SK-N-SH (cell line): ENCODE data around the gene ANKS1B.

Source experiments
- CHD2 ChIP-seq: fragments of 150-350 bp; IDR thresholded peaks from 2 replicates; pipeline ENCODE4 v1.6.1; 2018; ENCODE audit warnings: low read length; ENCODE audit not compliant: partially characterized antibody
- CTCF ChIP-seq: fragments of 200-600 bp; sonication (generic); IDR thresholded peaks from 2 replicates; pipeline ENCODE4 v1.6.1; 2017; ENCODE audit warnings: antibody characterized with exemption, mild to moderate bottlenecking, moderate library complexity
- ELF1 ChIP-seq: IDR thresholded peaks from 2 replicates; pipeline ENCODE4 v1.4.0; 2012
- EP300 ChIP-seq, 2 experiments: IDR thresholded peaks; 2 replicates each; pipeline versions ENCODE4 v1.4.0 to v1.6.1; 2012; ENCODE audit warnings: borderline replicate concordance in 1 of 2, low read depth in 1 of 2, low read length in 1 of 2
- EZH2phosphoT487 ChIP-seq: fragments of 200-600 bp; sonication (generic); IDR thresholded peaks from 2 replicates; pipeline ENCODE4 v1.6.1; 2017; ENCODE audit warnings: low read depth, mixed run types, mild to moderate bottlenecking, antibody characterized with exemption, moderate library complexity, borderline replicate concordance
- FOSL2 ChIP-seq: IDR thresholded peaks from 2 replicates; pipeline ENCODE4 v1.4.0; 2012; ENCODE audit warnings: low read depth, mild to moderate bottlenecking, moderate library complexity, borderline replicate concordance
- MAX ChIP-seq: IDR thresholded peaks from 2 replicates; pipeline ENCODE4 v1.4.0; 2012; ENCODE audit warnings: low read depth
- POLR2AphosphoS5 ChIP-seq: IDR thresholded peaks from 2 replicates; pipeline ENCODE4 v1.6.1; 2012; ENCODE audit warnings: low read depth, low read length
- RAD21 ChIP-seq: IDR thresholded peaks from 2 replicates; pipeline ENCODE4 v1.6.1; 2012; ENCODE audit warnings: mild to moderate bottlenecking, low read length
- REST ChIP-seq: IDR thresholded peaks from 2 replicates; pipeline ENCODE4 v1.6.1; 2012; ENCODE audit warnings: mild to moderate bottlenecking, low read depth, low read length, moderate library complexity
- SMC3 ChIP-seq: IDR thresholded peaks from 2 replicates; pipeline ENCODE4 v1.6.1; 2012; ENCODE audit warnings: low read depth, low read length, improper control_type of control experiment
- TCF12 ChIP-seq: IDR thresholded peaks from 2 replicates; pipeline ENCODE4 v1.4.0; 2012
- ZBTB33 ChIP-seq: IDR thresholded peaks from 2 replicates; pipeline ENCODE4 v1.4.0; 2012; ENCODE audit warnings: low read depth, borderline replicate concordance

GRCh38 chr12:99111600-99111999, 873.1 kb downstream of the ANKS1B start:
- TF ChIP-seq MAX = no peak
- TF ChIP-seq CTCF = no peak
- no peak for TF ChIP-seq REST
- no peak for TF ChIP-seq FOSL2
- TF ChIP-seq TCF12 = no peak
- no peak for TF ChIP-seq RAD21
- TF ChIP-seq POLR2AphosphoS5 = no peak
- TF ChIP-seq CHD2 = no peak
- no peak for TF ChIP-seq ELF1
- TF ChIP-seq EP300 (IDR thresholded peaks at IDR 0.05; ENCODE audit: borderline replicate concordance in 1 of 2, low read depth in 1 of 2, low read length in 1 of 2) = no peak
- no peak for TF ChIP-seq ZBTB33
- no peak for TF ChIP-seq EZH2phosphoT487
- TF ChIP-seq SMC3 = no peak
